Measurements from ENCODE around the gene BPIFB3.

GRCh38 chr20:33019465-33020277 is 34.0 kb upstream of the BPIFB3 start:
- TF ChIP-seq CTCF (IDR thresholded peaks at IDR 0.05) (no peak), EP300 (IDR thresholded peaks at IDR 0.05) (no peak), POLR2AphosphoS5 (IDR thresholded peaks at IDR 0.05) (no peak)
